Ovary (tissue), 3 donors: ENCODE results near the gene SGK1.

ENCODE experiments used
- CTCF ChIP-seq, 3 donors: fragments of 450-650 bp in 2 of 3; fragments of 200-600 bp in 1 of 3; IDR thresholded peaks; one replicate each; pipeline versions ENCODE4 v1.5.1 to v1.8.0; 2016 to 2022; ENCODE audit warnings: antibody characterized with exemption in 3 of 3, mild to moderate bottlenecking in 1 of 3
- EP300 ChIP-seq: sonication (generic); formaldehyde crosslinking; IDR thresholded peaks from one replicate; pipeline ENCODE4 v1.6.1; 2017; ENCODE audit warnings: antibody characterized with exemption
- POLR2A ChIP-seq: fragments of 450-650 bp; IDR thresholded peaks from one replicate; pipeline ENCODE4 v1.6.1; 2017; ENCODE audit warnings: antibody characterized with exemption, mild to moderate bottlenecking, moderate library complexity
- donor health status: DM: no; HTN: no; CAD: no.

GRCh38 chr6:134315189-134315588 lies 2.7 kb downstream of the SGK1 start:
- no peak for TF ChIP-seq CTCF (IDR thresholded peaks at IDR 0.05)
- TF ChIP-seq POLR2A = no peak
- TF ChIP-seq EP300 = no peak
